SW 1271 (cell line): ENCODE data around the gene BABAM2.
"Not testable (repeated sequence)": the region's sequence is repeated elsewhere in the genome, so short reads cannot be mapped to it uniquely, and the experiment has no call there.

Experiments used
- DNase-seq, 2 experiments: peaks; one replicate each; lab custom pipeline; 2025; lab: John Stamatoyannopoulos, UW

BABAM2 gene

GRCh38 chr2:28332696-28333095, 442.2 kb downstream of the BABAM2 start:
- no peak for DNase-seq

- DNase-seq = no peak
Measured at GRCh38 chr2:28333606-28334526, 443.3 kb downstream of the BABAM2 start.

DNA sequence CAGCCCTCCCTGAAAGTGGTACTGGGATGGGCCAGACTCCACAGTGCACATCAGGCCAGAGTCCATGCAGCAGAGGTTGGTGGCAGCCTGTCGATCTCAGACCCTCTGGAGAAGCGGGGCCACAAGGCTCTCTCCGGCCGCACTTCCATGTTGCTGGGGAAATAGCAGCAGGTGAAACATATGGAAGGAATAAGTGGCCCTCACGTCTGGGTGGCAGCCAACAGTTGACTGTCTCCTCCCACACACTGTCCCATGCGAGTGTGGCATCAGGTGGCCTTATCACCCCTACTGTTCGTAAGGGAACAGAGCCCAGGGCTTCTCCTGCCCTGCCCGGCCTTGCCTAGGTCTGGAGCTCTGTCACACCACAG, 444.0 kb downstream of the BABAM2 start:
- no peak for DNase-seq

- DNase-seq = not testable (repeated sequence)
Measured at GRCh38 chr2:28335265-28335664, 444.7 kb downstream of the BABAM2 start.

DNA sequence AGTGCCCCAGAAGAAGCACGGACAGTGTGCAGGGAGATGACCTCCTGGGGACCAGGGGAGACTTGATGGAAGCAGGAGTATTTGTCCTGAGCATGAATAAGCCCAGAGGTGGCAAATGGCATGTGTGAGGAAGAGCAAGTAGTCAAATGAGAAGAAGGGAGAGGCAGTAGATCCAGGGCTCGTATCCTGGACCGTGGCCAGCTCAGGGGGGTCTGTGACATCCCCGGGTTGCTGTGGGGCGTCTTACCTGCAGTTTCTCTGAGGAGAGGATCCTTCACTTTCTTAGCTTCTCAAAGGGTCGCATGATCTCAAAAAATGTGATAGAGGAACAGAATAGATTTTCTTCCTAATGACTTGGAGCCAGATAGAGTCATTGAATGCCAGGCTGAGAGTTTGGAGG, 445.1 kb downstream of the BABAM2 start:
- DNase-seq = no peak

GRCh38 chr2:28336264-28336980, 445.9 kb downstream of the BABAM2 start:
- no peak for DNase-seq

DNA sequence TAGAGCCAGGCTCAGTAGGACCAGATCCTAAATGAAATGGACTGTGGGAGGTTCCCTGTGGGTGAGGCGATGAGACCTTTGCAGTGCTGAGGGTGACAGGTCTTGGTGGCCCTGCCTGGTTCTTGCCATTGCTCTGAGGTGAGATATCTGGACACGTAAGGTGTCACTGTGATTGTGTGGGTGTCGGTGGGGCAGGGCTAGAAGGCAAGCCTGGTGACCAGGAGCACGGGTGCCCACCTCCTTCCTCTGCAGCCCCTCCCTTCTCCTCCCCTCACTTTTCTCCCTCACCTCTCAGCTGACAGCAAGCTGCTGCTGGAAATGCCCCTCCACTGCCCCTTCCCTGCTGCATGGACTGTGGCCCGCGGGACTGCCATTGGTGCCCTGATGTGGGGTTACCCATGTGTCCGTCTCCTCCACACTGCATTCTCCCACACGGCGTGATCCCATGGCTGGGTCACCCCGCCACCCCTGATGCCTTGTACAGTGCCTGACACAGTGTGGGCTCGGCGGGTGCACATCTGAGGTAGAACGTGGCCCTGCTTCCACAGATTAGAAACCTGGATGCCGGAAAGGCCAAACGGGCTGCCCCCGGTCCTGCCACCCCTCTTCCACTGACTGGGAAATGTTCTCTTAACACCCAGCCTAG, 446.6 kb downstream of the BABAM2 start:
- DNase-seq = no peak

GRCh38 chr2:28338046-28338817, 447.7 kb downstream of the BABAM2 start:
- no peak for DNase-seq

- DNase-seq = no peak
Measured at GRCh38 chr2:28338831-28339321, 448.3 kb downstream of the BABAM2 start.

GRCh38 chr2:28339516-28340175, 449.1 kb downstream of the BABAM2 start:
- no peak for DNase-seq

GRCh38 chr2:28340312-28341202, 450.0 kb downstream of the BABAM2 start:
- no peak for DNase-seq

GRCh38 chr2:28341208-28341891, 450.8 kb downstream of the BABAM2 start:
- DNase-seq = no peak

GRCh38 chr2:28342081-28342967, 451.8 kb downstream of the BABAM2 start:
- no peak for DNase-seq

DNA sequence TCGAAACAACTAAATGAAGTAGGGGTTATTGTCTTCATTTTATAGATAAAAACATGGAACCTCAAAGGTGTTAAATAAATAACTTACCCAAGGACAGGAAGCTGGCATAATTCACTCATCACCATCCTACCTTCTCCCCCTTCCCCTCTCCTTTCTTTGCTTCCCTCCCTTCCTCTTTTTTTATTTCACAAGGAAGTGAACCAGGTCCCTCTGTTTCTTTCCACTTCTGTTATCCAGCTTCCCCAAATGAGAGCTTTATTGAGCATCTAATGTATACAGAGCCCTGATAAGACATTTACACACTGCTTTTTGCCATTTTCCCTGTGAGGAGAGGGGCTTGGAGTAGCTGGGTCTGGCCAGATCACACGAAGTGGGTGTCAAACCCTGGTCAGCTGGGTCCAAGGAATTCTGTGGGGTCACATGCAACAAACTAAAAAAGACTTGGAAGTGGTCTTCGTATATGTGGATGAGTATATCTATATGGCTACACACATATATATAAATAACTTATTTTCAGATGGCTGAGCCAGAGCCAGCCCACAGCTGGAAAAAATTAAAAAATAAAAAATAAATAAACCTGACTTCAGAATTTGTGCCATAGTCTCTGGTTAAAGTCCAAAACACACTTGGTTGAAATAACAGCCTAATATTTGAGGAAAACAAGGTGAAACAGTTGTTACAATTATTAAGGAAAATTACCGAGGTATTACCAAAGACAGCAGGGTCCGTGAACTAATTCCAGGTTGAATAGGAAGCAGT, 452.8 kb downstream of the BABAM2 start:
- DNase-seq = no peak

DNA sequence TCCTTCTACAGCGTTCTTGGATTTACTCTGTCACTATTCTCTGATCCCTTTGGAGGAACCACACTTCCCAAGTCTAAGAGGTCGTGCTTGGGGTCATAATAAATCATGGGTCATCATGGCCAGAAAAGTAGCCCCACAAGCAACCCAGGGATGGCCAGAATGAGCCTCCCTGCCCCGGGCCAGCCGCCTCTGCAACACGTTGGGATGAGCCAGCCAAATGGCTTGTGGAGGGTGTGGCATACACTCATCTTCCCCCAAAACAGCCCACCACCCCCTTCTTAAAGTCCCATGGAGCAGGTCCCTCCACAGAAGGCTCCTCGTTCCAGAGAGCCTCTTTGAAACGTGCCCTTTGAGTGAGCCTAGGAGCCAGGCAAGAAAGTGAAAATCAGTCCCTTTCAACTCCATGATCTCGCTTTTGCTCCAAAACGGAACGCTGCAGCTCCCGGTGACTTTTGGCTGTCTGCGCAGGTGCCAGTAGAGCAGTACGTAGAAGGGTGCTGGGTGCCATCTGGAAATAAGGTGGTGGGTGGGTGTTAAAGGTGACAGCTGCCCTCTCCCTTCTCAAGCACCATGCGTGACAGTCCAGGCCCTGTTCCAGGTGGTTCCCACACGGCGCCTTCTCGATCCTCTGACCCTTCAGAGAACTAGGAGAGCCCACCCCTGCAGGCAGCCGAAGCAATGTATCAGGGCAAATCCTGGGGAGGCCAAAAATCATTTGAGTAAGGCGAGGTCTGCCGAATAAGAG, 453.6 kb downstream of the BABAM2 start:
- no peak for DNase-seq

GRCh38 chr2:28344756-28345373, 454.3 kb downstream of the BABAM2 start:
- no peak for DNase-seq

DNA sequence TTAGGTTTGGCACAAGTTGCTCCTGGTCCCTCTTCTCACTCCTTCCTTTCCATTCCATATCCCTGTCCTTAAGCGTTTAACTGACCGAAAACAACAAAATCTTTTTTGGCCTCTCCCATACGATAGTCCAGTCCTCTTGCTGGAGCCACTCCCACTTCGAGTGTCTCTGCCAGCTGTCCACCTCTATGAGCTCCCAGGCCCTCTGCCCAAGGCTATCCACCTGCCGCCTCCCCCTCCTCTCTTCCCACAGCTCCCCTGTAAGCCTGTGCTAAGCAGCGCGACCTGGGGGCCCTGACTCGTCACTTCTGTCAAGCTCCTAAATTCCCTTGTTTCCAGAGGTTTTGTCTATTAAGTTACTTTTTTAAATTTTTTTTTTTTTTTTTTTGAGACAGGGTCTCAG, 455.1 kb downstream of the BABAM2 start:
- no peak for DNase-seq
